Endothelial cell of umbilical vein (primary cell): ENCODE results near the gene SRP19. TPM values are rescaled to one million over a fixed set of nuclear protein-coding genes. Genes with fewer than 3 reads are reported as not detected.

Source experiments
- BruUV-seq: library from RNA; stranded (reverse); fragments of 400-500 nt; replicated peaks from 2 replicates; lab custom pipeline; 2021; lab: Mats Ljungman, UMichigan
- CTCF ChIA-PET: fragments of 300-600, 350-600 bp; sonication (Branson Sonifier 250); formaldehyde crosslinking; loops from one replicate; lab custom pipeline; 2021; ENCODE audit warnings: antibody characterized with exemption, inconsistent platforms; lab: Charles Lee
- POLR2A ChIA-PET: fragments of 300-600, 350-600 bp; sonication (Branson Sonifier 250); formaldehyde crosslinking; loops from one replicate; lab custom pipeline; 2021; ENCODE audit warnings: antibody characterized with exemption, inconsistent platforms; lab: Charles Lee
- DNase-seq: peaks from one replicate; pipeline ENCODE4 v3.0.0-alpha.2; 2011; ENCODE audit warnings: low read depth, low spot score
- FAIRE-seq: peaks from 2 replicates; lab custom pipeline; 2011; peaks lifted over from hg19 to GRCh38; lab: Jason Lieb, UNC
- H2AFZ ChIP-seq: 2 replicates; pipeline ENCODE4 v1.6.0; 2012; ENCODE audit warnings: low read depth, low read length, control low read depth, inconsistent platforms
- H3K27ac ChIP-seq: 2 replicates; pipeline ENCODE4 v1.5.1; 2011; ENCODE audit warnings: low read depth, mild to moderate bottlenecking, control low read depth, low read length, moderate library complexity; ENCODE audit not compliant: insufficient read depth
- H3K27me3 ChIP-seq, 2 experiments: 2 replicates each; pipeline versions ENCODE4 v1.6.0 to v1.6.1; 2011; ENCODE audit warnings: low read length in 2 of 2, mixed read lengths in 1 of 2; ENCODE audit not compliant: control insufficient read depth in 2 of 2, insufficient read depth in 2 of 2
- H3K36me3 ChIP-seq, 2 experiments: 2 replicates in 1 of 2; 3 replicates in 1 of 2; pipeline ENCODE4 v1.5.1; 2011; ENCODE audit warnings: low read length in 2 of 2, mild to moderate bottlenecking in 1 of 2, moderate library complexity in 1 of 2; ENCODE audit not compliant: control insufficient read depth in 2 of 2, insufficient read depth in 2 of 2; ENCODE audit errors: extremely low read depth in 1 of 2
- H3K4me1 ChIP-seq: 3 replicates; pipeline ENCODE4 v1.5.1; 2011; ENCODE audit warnings: mild to moderate bottlenecking, low read length; ENCODE audit not compliant: control insufficient read depth, insufficient read depth; ENCODE audit errors: extremely low read depth
- H3K4me2 ChIP-seq: 2 replicates; pipeline ENCODE4 v1.6.1; 2011; ENCODE audit warnings: low read length, control low read depth, mixed read lengths; ENCODE audit not compliant: insufficient read depth
- H3K4me3 ChIP-seq, 3 experiments: fragments of 200-600 bp in 1 of 3; sonication (generic), shearing (Covaris generic) in 1 of 3; replicated peaks in 1 of 3; 2 replicates each; pipeline ENCODE4 v1.5.1; 2011 to 2016; ENCODE audit warnings: control low read depth in 3 of 3, low read length in 3 of 3, mild to moderate bottlenecking in 2 of 3, inconsistent platforms in 1 of 3, low read depth in 1 of 3, moderate library complexity in 1 of 3; ENCODE audit not compliant: insufficient read depth in 1 of 3
- H3K79me2 ChIP-seq: 2 replicates; pipeline ENCODE4 v1.6.0; 2012; ENCODE audit warnings: low read length, inconsistent platforms; ENCODE audit not compliant: control insufficient read depth, insufficient read depth
- H3K9ac ChIP-seq: replicated peaks from 2 replicates; pipeline ENCODE3; 2011; ENCODE audit warnings: low read length, control low read depth; ENCODE audit not compliant: insufficient read depth; ENCODE audit errors: extremely low read depth
- H3K9me1 ChIP-seq: replicated peaks from 3 replicates; pipeline ENCODE4 v1.6.0; 2011; ENCODE audit warnings: mild to moderate bottlenecking, low read length; ENCODE audit not compliant: control insufficient read depth, insufficient read depth; ENCODE audit errors: extremely low read depth
- H3K9me3 ChIP-seq: replicated peaks from 2 replicates; pipeline ENCODE4 v1.5.1; 2012; ENCODE audit warnings: low read length, inconsistent platforms; ENCODE audit not compliant: control insufficient read depth, insufficient read depth
- H4K20me1 ChIP-seq: replicated peaks from 2 replicates; pipeline ENCODE3; 2011; ENCODE audit warnings: mild to moderate bottlenecking, low read length; ENCODE audit not compliant: control insufficient read depth, insufficient read depth; ENCODE audit errors: extremely low read depth
- EZH2 ChIP-seq: IDR thresholded peaks from 2 replicates; pipeline ENCODE4 v1.6.1; 2012; ENCODE audit warnings: borderline replicate concordance, low read depth, mild to moderate bottlenecking, moderate library complexity, low read length, inconsistent platforms; ENCODE audit not compliant: severe bottlenecking
- FOS ChIP-seq: IDR thresholded peaks from 2 replicates; pipeline ENCODE4 v1.6.1; 2011; ENCODE audit warnings: mild to moderate bottlenecking, low read length, moderate library complexity, borderline replicate concordance; ENCODE audit not compliant: insufficient read depth
- GATA2 ChIP-seq: IDR thresholded peaks from 2 replicates; pipeline ENCODE4 v1.7.0; 2011; ENCODE audit warnings: low read depth, mild to moderate bottlenecking, moderate library complexity, mixed read lengths, low read length; ENCODE audit not compliant: insufficient read length, insufficient read depth
- JUN ChIP-seq: IDR thresholded peaks from 2 replicates; pipeline ENCODE4 v1.6.1; 2011; ENCODE audit warnings: borderline replicate concordance, low read depth; ENCODE audit not compliant: insufficient read length, insufficient read depth
- MYC ChIP-seq: IDR thresholded peaks from one replicate; pipeline ENCODE4 v1.6.1; 2011; ENCODE audit warnings: mild to moderate bottlenecking, low read depth, low read length
- POLR2A ChIP-seq: IDR thresholded peaks from 2 replicates; pipeline ENCODE4 v1.6.1; 2012; ENCODE audit warnings: low read depth, mild to moderate bottlenecking, control low read depth, low read length
- POLR2AphosphoS5 ChIP-seq: IDR thresholded peaks from 2 replicates; pipeline ENCODE4 v1.6.1; 2012; ENCODE audit warnings: low read depth, mild to moderate bottlenecking, control low read depth, low read length, moderate library complexity; ENCODE audit not compliant: insufficient read depth
- dilution Hi-C: fragments of 300-500 bp; cut with MboI; formaldehyde crosslinking; loops from one replicate; pipeline ENCODE4 v1.15.0; 2019; ENCODE audit warnings: low sequenced_read_pairs; ENCODE audit not compliant: extremely low pct_ligation_motif_present
- intact Hi-C: fragments of 100-400 bp; cut with micrococcal nuclease; formaldehyde crosslinking; loops from one replicate; pipeline ENCODE4 v1.10.0; 2022
- polyA plus RNA-seq, 4 experiments: library from polyadenylated mRNA; depleted of rRNA in 3 of 4; stranded (reverse) in 3 of 4; unstranded in 1 of 4; fragments of >200 nt; gene quantifications; 2 replicates each; pipeline versions ENCODE4 v1.2.1 to v1.2.3, GENCODE V29; 2011 to 2012; ENCODE audit warnings: missing spikeins in 1 of 4
- total RNA-seq: library from RNA; stranded (reverse); gene quantifications from 2 replicates; pipeline ENCODE4 v1.2.3, GENCODE V29; 2021
- TF ChIP-seq, protein P1 (sequence below), 2 donors: IDR thresholded peaks; 1 replicate in 1 of 2; 2 replicates in 1 of 2; pipeline ENCODE4 v1.5.1; 2011; ENCODE audit warnings: low read length in 2 of 2, mild to moderate bottlenecking in 2 of 2, moderate library complexity in 2 of 2, control low read depth in 1 of 2, inconsistent platforms in 1 of 2, low read depth in 1 of 2; ENCODE audit not compliant: insufficient read depth in 1 of 2; ENCODE audit errors: extremely low read depth in 1 of 2
- TF ChIP-seq, protein P2 (sequence below): IDR thresholded peaks from 2 replicates; pipeline ENCODE4 v1.6.1; 2011; ENCODE audit not compliant: insufficient read depth, insufficient read length

The SRP19 gene
- total and polyA plus RNA-seq, 2 donors (not counting 3 experiments of a cell fraction or from before 2014, with no cell fraction given) = 28.6 to 69.4 TPM

DNA sequence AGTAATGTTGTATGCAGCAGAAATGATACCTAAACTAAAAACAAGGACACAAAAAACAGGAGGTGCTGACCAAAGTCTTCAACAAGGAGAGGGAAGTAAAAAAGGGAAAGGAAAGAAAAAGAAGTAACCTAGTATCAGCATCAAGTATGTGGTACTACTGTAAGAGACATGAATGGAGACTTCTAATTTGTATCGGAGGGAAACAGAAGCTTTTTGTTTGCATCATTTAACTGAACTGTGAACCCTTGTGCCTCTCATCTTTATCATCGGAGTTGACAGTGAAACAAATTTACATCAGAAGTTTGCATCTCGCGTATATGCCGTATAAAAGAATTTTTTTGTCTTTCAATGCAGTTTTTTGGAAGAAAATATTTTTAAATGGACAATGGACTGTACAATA is 6.3 kb downstream of the SRP19 start:
- BruUV-seq = no TSS peak
- H3K4me2 ChIP-seq = no peak overlapping the region
- DNase-seq = no peak
- CTCF ChIA-PET = no interaction called here
- TF ChIP-seq JUN (no peak), MYC (no peak), FOS (no peak), POLR2AphosphoS5 (no peak), POLR2A (no peak), GATA2 (no peak), EZH2 (no peak)
- TF ChIP-seq, protein P1, sequence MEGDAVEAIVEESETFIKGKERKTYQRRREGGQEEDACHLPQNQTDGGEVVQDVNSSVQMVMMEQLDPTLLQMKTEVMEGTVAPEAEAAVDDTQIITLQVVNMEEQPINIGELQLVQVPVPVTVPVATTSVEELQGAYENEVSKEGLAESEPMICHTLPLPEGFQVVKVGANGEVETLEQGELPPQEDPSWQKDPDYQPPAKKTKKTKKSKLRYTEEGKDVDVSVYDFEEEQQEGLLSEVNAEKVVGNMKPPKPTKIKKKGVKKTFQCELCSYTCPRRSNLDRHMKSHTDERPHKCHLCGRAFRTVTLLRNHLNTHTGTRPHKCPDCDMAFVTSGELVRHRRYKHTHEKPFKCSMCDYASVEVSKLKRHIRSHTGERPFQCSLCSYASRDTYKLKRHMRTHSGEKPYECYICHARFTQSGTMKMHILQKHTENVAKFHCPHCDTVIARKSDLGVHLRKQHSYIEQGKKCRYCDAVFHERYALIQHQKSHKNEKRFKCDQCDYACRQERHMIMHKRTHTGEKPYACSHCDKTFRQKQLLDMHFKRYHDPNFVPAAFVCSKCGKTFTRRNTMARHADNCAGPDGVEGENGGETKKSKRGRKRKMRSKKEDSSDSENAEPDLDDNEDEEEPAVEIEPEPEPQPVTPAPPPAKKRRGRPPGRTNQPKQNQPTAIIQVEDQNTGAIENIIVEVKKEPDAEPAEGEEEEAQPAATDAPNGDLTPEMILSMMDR (IDR thresholded peaks at IDR 0.05; ENCODE audit: extremely low read depth in 1 of 2, insufficient read depth in 1 of 2, low read depth in 1 of 2, low read length in 2 of 2) = no peak
- TF ChIP-seq, protein P2, sequence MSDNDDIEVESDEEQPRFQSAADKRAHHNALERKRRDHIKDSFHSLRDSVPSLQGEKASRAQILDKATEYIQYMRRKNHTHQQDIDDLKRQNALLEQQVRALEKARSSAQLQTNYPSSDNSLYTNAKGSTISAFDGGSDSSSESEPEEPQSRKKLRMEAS = no peak
- no peak overlapping the region for H3K9ac ChIP-seq
- peaks cover 9% of the 10 kb centered on the region for H3K4me1 ChIP-seq
- FAIRE-seq = no peak
- POLR2A ChIA-PET = no interaction called here
- H3K36me3 ChIP-seq = peaks cover 21 to 25% of the 10 kb centered on the region in 2 experiments
- no peaks in the 10 kb centered on the region for H3K9me3 ChIP-seq
- no peaks in the 10 kb centered on the region for H3K9me1 ChIP-seq
- no peak overlapping the region for H3K4me3 ChIP-seq
- intact Hi-C loops (no loop called here), dilution Hi-C loops (no loop called here)
- peaks cover 22% of the 10 kb centered on the region for H3K79me2 ChIP-seq
- H3K27ac ChIP-seq = no peak overlapping the region
- no peaks in the 10 kb centered on the region for H3K27me3 ChIP-seq
- no peaks in the 10 kb centered on the region for H4K20me1 ChIP-seq
- no peak overlapping the region for H2AFZ ChIP-seq
